ENCODE measurements around the gene NFE2L3.
"Not testable (repeated sequence)": the region's sequence is repeated elsewhere in the genome, so short reads cannot be mapped to it uniquely, and the experiment has no call there.

The NFE2L3 gene

DNA sequence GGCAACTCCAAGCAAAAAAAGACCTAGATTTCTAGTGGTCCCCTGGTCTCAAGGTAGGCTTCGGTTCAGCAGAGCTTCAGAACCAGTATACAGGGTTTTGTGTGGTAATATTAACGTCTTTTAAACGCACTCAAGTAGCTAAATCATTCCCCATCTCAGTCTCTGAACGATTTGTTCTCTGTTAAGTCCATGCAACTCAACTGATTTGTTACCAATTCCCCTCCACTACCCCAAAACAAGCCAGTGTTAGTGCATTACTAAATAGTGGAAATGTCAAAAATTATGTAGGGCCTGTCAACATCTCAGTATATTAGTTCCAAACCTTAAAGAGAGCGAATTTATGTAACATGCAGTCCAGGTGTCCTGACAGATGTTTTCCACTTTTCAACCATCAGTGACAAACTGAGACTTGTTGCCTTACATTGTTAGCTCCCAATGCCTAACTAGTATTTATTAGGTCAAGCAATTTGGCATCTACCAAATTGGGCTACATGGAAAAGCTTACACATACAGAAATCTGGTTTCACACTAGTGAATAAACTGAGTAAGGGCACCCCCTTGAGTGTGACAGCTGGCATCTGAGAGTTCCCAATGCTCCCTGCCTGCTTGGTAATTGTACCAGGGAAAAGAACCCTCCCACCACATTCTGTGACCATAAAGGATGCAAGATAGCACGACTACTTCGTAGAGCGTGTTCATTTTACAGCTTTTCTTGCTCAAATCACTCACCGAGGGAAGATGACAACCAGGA is 36.4 kb downstream of the NFE2L3 start:
- DNase-seq: no peak

DNA sequence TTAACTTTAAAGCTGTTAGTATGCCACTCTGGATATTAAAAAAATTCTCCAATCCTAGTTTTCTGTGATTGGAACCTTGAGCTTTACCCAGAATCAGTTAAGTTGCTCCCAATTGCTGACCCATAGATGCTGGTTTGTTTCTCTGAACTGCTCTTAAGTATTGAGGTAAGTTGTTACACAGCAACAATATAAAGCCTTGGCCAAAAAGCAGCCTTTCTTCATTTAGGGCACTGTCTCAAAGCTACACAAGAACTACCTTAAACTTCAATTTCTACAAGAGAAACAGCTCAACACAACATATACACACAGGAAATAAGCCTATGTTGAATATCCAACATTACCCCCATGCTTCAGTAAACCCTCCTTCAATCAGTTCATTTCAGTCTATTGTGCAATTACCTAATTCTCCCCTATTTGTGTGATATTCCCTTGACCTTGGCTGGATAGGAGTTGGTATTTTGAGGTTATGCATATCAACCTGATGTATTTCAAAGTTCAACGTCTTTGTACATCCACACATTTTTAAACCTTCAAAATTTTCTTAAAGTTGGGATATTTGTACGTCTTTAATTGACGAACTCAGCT is 37.1 kb downstream of the NFE2L3 start:
- DNase-seq: no peak

DNA sequence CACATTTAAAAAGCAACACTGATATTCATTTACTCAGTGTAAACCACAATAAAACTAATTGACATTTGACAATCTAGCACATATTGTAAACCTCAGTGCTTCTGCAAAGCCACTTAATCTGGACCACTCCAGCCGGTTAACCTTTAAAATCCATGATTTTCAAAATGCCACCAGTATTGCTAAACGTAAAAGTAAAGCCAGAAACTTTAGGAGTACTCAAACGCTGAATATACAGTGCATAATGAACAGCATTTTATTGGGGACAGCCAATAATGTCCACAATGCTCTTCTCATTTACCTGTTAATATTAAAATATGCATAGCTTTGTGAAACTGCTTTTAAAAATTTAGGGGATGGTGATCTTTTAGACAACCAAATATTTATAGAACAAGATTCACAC is 37.7 kb downstream of the NFE2L3 start:
- DNase-seq: no peak

DNA sequence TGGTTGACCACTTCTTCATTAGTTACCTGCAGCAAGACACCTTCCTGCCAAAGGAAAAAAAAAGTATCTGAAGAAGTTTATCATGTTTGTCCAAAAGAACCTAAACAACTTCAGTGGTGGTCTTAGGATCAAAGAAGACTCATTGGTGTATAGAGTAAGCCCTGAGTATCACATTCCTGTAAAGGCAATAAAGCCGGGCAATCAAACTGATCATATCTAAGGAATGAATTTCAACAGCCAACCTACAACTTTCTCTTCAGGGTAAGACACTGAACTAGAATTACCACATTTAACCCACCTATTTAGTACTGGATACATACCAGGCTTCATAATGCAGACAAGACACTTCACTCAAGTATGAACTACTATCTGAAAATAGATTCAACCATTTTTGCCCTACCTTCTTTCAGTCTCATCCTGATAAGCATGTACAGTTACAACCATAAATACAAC is 38.4 kb downstream of the NFE2L3 start:
- DNase-seq: no peak

DNA sequence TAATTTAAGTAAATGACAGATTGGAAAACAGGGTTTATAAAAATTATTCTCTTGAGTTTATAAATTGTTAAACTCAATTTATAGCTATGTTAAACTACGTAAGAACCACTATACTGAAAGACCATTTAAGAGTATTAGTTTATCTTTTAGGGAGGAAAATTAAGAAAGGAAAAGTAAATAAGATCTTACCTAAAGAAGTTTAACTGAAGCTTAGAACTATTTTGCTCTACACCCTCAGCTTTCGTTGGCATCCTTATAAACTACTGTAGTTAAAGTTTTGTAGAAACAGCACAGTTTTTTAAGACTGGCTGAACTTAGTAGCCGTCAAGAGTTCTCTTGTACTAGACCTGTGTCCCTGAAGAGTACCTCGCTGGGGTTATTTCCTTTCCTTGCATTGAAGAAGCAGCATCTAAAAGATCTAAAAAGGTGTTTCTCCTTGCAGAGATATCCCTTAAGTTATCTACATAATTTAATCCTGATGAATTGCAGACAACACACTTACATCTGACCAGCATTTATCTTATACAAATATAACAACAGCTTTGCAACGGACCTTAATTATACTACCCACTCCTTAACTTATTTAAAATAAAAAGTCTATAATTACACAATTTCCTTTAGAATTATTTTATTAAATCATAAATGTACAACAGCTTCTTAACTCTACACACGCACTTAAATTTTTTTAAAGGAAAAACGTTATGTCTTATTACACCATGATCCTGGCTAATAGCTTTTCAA is 39.4 kb downstream of the NFE2L3 start:
- no peak for DNase-seq

DNA sequence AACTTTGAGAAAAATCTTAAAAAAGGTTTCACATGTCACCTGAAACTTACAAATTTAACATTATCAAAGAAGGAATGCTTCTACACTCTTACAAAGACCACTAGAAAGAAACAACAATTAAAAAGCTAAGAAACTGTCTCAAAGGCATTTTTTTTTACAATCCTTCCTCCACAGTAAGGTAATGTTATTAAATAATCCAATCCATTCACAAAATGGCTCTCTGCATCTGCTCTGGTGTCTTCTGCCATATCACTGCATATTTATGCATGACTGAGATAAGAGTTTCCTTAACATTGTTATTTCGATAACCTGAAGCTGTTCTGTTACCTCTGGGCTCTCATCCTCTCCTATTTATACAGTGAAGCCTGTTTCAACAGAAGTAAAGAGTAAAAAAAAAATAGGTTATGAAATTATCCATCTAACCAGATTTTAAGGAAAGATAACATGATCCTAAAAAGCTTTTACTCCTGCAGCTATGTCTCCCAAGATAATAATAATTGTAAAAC is 40.0 kb downstream of the NFE2L3 start:
- no peak for DNase-seq

DNA sequence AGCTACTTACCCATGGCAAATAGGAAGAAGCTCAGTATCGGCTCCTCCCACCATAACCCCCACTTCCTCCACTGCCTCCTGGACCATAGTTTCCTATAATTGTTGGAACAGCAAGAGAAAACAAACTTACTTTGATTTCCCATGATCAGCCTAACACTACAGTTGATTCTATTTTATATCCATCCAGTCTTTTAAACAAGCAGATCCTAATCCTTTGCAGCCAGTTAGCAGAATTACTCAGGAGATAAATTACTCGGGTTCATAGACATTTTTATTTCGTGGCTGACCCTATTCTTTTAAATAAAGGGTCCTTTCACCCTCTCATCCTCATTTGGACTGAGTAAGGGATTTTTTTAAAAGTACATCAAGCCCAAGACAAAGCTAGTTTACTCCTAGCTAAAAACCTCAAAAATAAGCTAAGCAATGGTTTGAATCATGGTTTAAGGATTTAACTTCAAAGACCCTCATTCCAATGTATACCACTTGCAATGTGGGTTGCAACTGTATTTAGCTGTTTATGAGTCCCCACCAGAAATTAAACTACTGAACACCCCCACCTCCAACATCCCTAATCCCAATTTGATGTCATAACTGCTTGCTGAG is 40.6 kb downstream of the NFE2L3 start:
- no peak for DNase-seq

DNA sequence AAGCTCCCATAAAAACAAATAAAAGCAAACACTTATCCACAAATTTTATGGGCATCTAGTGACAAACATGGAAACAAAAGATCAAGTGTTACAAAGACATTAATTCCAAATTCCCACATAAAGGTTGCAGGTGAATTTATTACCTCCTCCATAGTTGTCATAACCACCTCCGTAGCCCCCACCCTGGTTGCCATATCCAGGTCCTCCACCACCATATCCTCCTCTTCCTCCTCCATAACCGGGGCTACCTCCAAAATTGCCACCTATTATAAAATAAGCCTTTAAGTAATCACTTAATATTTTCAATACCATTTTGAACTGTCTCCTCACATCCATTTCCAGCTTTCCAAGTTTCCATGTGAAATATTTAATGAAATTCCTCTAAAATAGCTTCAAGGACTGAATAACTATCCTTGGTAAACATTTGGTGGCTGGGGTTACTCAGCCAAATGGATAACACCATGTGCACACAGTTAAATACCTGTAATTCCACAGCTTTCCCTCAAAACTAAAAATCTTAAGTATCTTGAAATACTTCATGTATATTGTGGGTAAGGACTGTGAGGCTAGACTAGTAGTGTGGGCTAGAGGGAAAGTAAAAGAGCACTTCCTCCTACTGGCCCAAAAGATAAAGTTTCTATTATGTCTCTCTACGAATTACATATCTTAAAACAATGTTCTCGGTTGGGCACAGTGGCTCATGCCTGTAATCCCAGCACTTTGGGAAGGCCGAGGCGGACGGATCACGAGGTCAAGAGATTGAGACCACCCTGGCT is 41.6 kb downstream of the NFE2L3 start:
- no peak for DNase-seq

DNA sequence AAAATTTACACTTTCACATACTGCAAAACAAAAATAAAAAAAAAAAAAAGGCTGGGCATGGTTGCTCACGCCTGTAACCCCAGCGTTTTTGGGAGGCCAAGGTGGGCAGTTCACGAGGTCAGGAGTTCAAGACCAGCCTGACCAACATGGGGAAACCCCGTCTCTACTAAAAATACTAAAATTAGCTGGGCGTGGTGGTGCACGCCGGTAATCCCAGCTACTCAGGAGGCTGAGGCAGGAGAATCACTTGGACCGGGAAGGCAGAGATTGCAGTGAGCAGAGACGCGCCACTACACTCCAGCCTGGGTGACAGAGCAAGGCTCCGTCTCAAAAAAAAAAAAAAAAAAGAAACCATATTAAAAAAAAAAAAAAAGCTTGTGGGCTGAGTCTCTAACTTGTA is 42.8 kb downstream of the NFE2L3 start:
- DNase-seq: not testable (repeated sequence)

DNA sequence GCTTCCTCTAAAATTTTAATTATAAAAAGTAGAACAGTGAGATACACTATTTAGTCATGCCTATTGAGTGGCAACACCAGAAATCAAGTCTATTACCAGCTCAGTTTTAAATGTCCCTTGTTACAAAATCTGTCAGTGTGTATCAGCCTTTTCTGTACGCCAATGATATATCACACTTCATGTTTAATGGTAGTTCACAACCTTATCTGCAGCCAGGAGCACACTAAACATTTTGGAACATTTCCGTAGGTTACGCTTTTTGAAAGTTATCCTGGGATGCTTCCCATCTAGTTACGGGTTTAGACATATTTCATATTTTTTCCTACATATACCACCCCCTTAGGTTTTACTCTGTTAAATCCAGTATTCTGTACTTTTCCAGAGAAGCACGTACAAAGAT is 43.2 kb downstream of the NFE2L3 start:
- no peak for DNase-seq

DNA sequence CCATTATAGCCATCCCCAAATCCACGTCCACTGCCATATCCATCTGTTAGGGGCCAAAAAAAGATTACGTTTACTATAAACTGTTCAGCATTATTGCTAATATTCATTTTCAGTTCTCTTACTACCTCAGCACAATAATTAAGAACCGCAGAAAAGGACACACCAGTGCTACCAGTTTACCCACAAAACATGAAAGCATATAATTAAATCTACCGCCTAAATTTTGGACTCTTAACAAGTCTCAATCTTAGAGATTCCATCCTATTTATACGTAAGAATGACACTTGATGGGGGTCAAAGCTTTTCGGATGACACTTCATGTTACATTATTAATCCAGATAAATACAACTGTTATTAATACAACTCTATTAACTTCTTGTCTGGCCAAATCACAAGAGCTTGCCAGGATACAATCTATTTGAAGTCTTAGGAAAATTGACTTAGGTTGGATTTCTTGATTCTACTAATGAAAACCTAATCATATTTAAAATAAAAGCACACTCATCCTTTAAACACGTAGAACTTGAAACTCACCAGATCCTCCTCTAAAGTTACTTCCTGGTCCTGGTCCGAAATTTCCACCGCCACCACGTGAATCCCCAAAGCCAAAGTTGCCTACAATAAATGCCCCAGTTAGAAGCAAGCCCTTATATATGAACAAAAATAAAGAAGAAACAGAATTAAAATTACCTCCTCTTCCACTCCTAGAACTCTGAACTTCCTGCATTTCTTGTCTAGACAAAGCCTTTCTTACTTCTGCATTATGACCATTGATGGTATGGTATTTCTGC is 44.1 kb downstream of the NFE2L3 start:
- DNase-seq: no peak

DNA sequence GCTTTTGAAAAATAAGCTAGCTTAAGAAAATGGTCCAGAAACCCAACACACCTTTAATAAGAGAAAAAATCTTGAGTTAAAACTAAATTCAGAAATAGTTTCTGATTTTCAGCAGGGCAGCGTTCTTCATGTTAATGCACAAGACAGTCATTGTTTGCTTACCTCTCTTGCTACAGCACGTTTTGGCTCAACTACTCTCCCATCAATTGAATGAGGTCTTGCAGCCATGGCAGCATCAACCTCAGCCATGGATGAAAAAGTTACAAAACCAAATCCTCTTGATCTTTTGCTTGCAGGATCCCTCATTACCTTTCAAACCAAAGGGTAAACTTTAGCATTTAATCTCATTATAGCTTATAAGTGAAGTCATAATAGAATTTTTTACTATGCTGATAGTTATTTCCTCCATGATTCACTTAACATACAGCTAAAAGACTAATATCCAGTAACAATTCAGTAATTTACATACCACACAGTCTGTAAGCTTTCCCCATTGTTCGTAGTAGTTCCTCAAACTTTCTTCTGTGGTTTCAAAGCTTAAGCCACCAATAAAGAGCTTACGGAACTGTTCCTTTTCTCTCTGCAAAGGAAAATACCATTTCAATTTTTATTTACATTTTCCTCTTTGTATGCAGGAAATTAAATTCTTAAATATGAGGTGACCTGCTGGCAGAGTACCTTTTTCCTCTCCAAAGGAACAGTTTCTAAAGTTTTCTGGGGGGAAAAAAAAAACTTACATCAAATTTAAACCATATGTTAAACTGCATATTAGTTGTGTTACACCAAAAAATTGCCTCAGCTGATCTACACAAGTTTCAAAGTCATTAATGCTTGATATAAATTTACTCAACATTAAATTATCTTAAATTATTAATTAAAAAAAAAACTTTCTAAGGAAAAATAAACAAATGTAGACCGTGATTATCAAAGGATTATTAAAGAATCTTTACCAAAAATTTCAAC is 45.4 kb downstream of the NFE2L3 start:
- DNase-seq: no peak

DNA sequence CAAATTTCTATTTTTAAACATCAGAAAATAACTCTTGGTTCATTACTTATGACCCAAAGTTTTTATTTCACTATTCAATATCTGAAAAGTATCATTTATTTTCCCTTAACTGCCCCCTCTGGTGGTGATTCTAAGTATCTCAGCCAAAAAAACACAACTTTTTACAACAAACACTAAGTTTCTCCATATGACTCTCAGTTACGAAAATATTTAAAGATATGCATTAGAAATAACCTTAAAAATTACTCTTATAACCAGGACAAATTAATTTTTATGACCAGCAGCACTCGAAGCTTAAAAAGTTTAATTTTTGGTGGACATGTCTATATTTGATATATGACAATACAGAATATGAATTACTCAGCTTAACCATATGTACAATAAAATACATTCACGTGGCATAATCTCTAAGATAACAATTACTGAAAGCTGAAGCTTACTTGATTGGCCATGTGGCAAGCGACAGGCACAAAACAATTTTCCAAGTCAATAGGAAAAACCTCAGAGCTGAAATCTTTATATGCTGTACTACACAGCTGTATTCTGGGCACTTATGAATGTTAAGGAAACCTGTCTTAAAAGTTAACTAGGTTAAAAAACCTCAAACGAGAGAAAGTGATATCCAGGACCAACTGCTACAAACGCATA is 46.3 kb downstream of the NFE2L3 start:
- DNase-seq: no peak

DNA sequence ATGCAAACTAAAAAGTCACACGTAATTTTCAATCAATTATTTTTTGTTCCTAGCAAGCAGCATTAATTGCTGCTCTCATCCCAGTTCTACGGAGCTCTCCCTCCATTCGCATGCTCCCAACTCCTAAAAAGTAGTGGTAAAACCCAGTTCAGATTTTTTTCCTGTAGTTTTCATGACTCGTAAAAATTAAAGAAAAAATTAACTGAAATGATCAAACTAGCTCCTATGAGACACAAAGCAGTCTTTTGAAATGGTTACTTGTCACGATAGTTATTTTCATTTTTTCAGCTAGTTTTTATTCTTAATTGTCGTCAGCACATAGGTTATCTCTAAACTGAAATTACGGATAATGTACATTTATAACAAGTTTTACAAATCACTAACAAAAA is 46.8 kb downstream of the NFE2L3 start:
- no peak for DNase-seq

DNA sequence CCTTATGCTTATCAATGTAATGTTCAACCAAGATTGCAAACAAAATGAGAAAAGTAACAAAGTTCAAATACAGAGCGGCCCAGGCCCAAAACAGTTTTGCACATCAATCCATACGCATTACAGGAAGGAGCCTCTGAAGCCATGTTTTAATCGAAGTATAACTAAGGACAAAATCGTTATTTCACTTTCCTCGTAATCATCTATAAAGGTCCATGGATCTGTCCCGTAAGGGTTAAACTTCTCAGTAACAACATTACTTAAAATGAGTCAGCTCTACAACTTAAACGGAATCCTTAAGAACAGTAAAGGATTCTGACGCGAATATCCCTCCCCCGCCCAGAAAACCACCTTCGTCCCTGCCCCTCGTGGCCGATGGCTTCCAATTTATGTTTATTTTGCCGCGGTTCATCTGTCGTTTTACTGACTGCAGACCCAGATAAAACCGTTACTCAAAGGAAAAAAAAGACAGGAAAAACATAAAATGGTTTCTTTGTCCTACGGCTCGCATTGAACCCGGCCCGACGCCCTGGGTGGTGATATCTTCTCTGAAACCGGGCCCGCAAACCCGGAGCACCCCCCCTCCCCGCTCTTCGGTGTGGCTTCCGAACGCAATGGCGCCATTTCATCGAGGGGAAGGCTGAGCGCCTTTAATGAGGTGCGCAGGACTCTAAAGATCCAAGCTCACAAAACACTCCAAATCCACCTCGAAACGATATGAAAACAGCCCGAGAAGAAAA is 47.5 kb downstream of the NFE2L3 start:
- DNase-seq: no peak

DNA sequence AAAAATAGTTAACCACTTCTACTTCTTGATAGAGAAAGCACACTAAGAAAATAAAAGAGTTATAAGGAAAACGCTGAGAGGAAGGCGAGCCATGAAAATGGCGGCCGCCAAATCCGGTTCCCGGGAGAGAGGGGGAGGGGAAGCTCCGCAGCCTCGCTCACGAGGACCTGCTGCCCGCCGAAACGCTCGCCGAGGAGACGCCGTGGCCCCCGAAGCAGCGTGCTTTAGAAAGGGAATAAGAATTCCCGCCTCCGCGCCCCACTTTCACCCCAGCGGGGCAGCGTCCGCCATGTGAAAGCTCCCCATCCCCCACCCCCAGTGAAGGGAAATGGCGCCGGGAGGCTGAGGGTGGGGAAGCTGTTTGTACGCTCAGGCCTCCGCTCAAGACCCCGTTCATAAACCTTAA is 48.0 kb downstream of the NFE2L3 start:
- no peak for DNase-seq

DNA sequence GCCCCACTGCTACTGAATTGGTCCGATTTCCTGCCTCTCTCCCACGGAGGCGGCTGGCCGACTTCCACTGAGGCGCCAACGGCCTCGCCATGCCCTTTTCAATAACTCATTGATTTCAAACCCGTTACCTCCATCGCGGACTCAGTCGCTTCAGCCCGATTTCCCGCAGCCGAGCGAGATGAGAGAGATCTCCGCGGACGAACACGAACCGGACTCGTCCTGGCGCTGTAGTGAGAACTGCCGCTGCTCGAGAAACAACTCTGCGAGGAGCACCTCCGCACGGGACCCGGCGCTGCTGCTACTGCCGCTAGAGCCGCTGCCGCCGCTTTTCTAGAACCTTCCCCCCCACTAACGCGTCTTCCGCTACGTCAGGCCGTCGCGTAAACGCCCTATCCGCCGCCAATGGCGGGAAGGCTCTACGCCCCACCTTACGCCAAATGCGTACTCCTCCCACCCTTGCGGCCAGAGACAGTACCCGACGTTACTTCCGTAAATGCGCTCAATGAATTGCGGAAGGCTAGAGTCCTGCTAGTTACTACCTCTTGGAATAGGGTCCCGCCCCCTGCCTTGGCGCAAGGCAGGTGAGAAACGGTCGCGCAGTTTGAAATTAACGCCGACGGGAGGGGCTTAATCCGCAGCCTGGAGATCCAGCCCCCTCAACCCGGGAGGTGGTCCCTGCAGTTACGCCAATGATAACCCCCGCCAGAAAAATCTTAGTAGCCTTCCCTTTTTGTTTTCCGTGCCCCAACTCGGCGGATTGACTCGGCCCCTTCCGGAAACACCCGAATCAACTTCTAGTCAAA is 48.6 kb downstream of the NFE2L3 start, which contains the start of gene HNRNPA2B1:
HNRNPA2B1 (minus strand) TSS at position 303 of the 803 bp plus-strand sequence; CDS start at position 134, 169 bp downstream.
- peak; percentile 38 for DNase-seq

Data from 8988T (cell line).